AG10803 (cell line): ENCODE results near the gene CDH11.

Source experiments
- DNase-seq: peaks from one replicate; pipeline ENCODE4 v3.0.0; 2010; ENCODE audit warnings: low read depth
- H3K4me3 ChIP-seq: 2 replicates; pipeline ENCODE4 v1.5.1; 2011; ENCODE audit warnings: mild to moderate bottlenecking, low read length, control low read depth
- CTCF ChIP-seq: conservative IDR thresholded peaks from 2 replicates; pipeline ENCODE4 v1.5.1; 2011; ENCODE audit warnings: mild to moderate bottlenecking, low read length, control low read depth, inconsistent platforms

Gene CDH11

GRCh38 chr16:64964126-64964540 is 157.7 kb downstream of the CDH11 start:
- no peak for TF ChIP-seq CTCF
- peak; percentile 44 for DNase-seq
- no peak overlapping the region for H3K4me3 ChIP-seq

GRCh38 chr16:64962786-64963185 is 159.1 kb downstream of the CDH11 start:
- no peak for TF ChIP-seq CTCF
- peak; percentile 22 for DNase-seq
- no peak overlapping the region for H3K4me3 ChIP-seq

- no peak overlapping the region for H3K4me3 ChIP-seq
- no peak for TF ChIP-seq CTCF
- DNase-seq: no peak
Measured at GRCh38 chr16:64957246-64957645, 164.6 kb downstream of the CDH11 start.

GRCh38 chr16:64952177-64952576 is 169.7 kb downstream of the CDH11 start:
- peak; percentile 90 for DNase-seq
- H3K4me3 ChIP-seq: no peak overlapping the region
- no peak for TF ChIP-seq CTCF

- DNase-seq: no peak
- TF ChIP-seq CTCF: no peak
- H3K4me3 ChIP-seq: no peak overlapping the region
Measured at GRCh38 chr16:64951193-64951592, 170.7 kb downstream of the CDH11 start.

- no peak for TF ChIP-seq CTCF
- no peak for DNase-seq
- H3K4me3 ChIP-seq: no peak overlapping the region
Measured at GRCh38 chr16:64950731-64951130, 171.1 kb downstream of the CDH11 start.

- no peak overlapping the region for H3K4me3 ChIP-seq
- no peak for DNase-seq
- peak; percentile 36 for TF ChIP-seq CTCF
Measured at GRCh38 chr16:64950262-64950661, 171.6 kb downstream of the CDH11 start.
